Measurements from ENCODE around the gene ETFB. TPM values are rescaled to one million over a fixed set of nuclear protein-coding genes. Genes with fewer than 3 reads are reported as not detected.

Gene ETFB
- total RNA-seq, 1 donor from 2014 or later = 65.0 TPM

DNA sequence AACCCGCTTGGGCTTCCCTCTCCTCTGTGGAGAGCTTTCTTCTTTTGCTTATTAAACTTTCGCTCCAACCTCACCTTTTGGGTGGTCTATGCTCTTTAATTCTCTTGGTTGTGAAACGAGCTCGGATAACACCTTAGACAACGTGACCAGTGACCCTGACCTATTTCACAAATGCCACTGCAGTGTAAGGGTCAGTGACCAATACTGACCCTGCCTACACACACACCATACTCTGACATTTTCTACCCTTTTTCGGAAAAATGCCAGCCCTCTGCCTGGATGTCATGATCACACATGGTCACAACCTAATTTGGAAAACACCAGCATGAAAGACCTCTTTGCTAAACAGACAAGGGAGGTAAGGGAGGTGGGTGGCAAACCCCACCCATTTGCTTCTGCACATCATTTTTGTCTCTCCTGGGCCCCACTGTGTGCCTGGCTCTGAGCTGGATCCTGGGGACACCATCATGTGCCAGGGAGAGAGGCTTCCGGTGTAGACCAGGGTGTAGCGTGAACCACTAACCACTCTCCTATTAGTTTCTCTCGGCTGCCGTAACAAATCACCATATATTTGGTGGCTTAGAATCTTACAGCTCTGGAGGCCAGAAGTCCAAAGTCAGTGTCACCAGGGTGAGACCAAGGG, 9.9 kb downstream of the ETFB start:
- no peak for DNase-seq (ENCODE audit: low spot score)
- no peak for ATAC-seq
- intact Hi-C loops (cut with DNase I) = no loop called here

- ATAC-seq (peak; percentile 75), DNase-seq (ENCODE audit: low spot score) (no peak)
- intact Hi-C loops (cut with DNase I) = no loop called here
These were observed 11.4 kb downstream of the ETFB start for GRCh38 chr19:51354742-51355148.

DNA sequence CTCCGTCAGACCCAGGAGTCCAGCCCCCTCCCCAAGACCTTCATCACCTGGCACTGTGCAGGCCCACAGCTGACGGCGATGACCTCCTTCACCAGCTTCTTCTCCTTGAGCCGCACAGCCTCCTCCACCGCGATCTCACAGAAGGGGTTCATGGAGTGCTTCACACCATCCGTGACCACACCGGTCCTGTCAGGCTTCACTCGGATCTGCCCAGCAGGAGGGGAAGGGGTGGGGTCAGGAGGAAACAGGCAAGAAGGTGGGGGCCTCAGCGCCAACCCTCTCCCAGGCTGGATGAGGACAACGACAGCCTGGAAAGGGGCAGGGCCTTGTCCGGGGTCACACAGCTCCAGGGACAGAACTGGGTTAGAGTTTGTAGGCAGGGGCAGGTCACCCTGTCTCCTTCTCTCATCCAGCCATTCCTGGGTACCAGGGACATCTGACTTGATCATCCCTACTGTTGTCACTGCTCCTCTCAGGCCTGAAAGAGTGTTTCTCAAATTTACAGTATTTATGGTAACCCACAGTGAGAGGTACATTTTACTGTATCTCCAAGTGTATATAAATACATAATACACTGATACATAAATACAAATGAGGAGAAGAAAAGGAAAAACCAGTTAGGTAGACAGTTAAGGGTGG, 12.0 kb downstream of the ETFB start:
- peak; percentile 55 for ATAC-seq
- intact Hi-C loops (cut with DNase I) = no loop called here
- DNase-seq (ENCODE audit: low spot score) = no peak

DNA sequence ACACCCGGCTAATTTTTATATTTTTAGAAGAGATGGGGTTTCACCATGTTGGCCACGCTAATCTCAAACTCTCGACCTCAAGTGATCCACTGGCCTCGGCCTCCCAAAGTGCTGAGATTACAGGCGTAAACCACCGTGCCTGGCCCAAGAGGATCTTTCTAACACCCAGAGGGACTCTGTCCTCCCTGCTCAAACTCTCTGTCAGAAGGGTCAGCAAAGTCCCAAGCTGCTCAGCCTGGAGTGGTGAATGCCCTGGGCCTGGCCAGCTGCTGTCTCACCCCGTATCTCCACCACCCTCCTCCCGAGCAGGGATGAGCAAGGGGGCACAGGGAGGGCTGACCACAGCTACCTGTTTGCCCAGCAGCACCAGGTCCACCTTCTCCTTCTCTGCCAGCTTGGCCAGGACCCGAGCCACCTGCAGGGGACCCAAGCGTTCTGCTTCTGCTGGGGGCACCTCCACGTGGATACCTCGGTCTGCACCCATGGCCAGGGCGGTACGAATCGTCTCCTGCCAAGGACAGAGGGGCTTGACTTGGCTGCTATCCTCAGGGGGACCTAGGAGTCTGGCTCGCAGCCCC, 13.3 kb downstream of the ETFB start:
- DNase-seq (ENCODE audit: low spot score) (no peak), ATAC-seq (no peak)
- intact Hi-C loops (cut with DNase I) = no loop called here

DNA sequence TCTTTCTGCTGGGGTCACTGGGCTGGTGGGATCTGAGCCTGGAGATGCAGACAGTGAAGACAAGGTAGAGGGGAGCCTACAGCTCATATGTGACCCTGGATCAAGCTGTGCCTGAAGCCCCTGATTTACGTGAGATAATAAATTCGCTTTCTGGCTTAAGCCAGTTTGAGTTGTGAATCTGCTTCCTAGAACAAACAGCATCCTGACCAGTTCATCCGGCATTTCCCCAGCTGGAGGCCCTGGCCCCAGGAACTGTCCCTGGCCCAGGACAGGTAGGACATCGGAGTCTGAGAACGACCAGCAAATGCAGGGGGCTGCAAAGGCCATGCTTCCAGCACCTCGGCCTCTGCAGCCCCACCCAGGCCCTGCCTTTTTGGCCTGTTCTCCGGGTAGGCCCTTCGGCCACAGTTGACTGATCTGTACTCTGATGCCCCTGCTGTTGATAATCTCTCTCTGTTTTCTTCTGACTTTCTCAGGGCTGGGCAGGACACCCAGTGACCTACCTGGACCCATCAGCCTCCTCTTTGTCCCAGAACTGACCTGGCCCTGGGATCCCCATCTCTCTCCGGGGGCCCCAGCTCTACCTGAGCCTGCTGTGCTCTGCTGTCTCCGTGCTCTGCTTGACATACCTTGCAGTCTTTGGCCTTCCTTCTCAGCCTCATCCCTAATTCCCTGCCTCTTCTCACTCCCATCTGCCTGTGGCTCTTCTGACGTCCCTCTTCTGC, 14.8 kb downstream of the ETFB start:
- intact Hi-C loops (cut with DNase I) = no loop called here
- ATAC-seq = no peak
- DNase-seq (ENCODE audit: low spot score) = no peak

- DNase-seq (ENCODE audit: low spot score) (no peak), ATAC-seq (no peak)
- intact Hi-C loops (cut with DNase I) = loop anchor here (5.0 kb wide), 1 partner anchor 1055 kb away; no protein-coding TSS in a partner anchor
These were observed 18.8 kb downstream of the ETFB start for GRCh38 chr19:51347209-51347928.

DNA sequence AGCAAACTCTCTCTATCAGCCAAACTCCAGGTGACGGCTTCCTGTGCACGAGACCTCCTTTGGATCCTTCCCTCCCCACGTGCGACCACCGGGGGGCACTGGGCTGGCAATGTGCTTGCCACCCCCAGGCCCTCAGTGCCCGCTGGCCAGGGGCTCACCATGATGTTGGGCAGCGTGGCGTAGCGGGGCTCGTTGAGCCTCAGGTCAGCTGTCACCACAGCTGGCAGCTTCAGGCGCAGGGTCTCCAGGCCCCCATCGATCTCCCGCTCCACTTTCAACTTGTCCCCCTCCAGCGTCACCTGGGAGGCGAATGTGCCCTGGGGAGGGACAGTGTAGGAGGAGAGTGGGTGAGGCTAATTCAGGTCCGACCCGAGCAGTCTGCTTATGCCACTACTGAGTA, 19.4 kb downstream of the ETFB start:
- DNase-seq (ENCODE audit: low spot score) (no peak), ATAC-seq (no peak)
- intact Hi-C loops (cut with DNase I) = loop anchor here (5.0 kb wide), 1 partner anchor 1056 kb away; no protein-coding TSS in a partner anchor

- DNase-seq (ENCODE audit: low spot score) (no peak), ATAC-seq (no peak)
- intact Hi-C loops (cut with DNase I) = loop anchor here (5.0 kb wide), 1 partner anchor 1057 kb away; no protein-coding TSS in a partner anchor
These were observed 21.0 kb downstream of the ETFB start for GRCh38 chr19:51345076-51345620.

DNA sequence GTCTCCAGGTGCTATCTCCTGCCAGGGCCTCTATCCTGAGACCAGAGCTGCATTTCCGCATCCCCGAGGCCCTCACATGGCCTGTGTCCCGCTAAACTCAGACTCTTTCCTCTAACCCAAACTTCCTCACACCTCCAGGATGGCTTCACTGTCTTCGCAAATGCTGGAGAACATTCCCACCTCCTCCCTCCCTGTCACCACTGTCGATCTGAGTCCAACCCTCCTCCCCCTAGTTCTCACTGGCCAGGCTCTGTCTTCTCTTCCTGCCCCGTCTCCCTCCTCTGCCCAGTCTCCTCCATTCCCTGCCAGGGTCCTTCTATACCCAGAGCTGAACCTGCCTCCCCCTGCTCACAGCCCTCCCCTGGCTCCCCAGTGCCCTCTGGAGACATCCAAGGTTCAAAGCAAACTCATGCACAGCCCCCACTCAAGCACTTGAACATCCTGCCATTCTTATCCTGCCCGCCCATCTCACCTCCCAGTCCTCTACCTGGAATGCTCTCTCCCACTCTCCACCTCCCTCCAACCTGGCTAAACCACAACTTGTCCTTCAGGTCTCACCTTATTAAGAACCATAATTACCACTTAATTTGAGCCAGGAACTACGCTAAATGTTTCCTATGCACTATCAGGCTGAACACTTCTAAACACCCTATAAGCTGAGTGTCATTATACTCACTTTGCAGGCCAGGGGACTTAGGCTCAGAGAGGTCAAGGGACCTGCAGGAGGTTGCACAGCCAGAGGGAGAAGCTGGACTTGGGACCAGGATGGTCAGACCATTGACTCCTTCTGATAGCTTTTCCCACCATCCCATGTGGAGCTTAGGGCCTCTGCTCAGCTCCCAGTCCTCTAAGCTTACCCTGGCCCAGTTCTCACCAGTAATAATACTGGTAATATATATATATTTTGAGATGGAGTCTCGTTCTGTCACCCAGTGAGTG, 23.3 kb downstream of the ETFB start:
- ATAC-seq (no peak), DNase-seq (ENCODE audit: low spot score) (no peak)
- intact Hi-C loops (cut with DNase I) = no loop called here

GRCh38 chr19:51341976-51342580, 24.1 kb downstream of the ETFB start, which contains the start of gene VSIG10L:
VSIG10L (minus strand) TSS chr19:51342139; CDS start chr19:51342124, 15 bp downstream.
- ATAC-seq = no peak
- DNase-seq (ENCODE audit: low spot score) = no peak
- intact Hi-C loops (cut with DNase I) = no loop called here

DNA sequence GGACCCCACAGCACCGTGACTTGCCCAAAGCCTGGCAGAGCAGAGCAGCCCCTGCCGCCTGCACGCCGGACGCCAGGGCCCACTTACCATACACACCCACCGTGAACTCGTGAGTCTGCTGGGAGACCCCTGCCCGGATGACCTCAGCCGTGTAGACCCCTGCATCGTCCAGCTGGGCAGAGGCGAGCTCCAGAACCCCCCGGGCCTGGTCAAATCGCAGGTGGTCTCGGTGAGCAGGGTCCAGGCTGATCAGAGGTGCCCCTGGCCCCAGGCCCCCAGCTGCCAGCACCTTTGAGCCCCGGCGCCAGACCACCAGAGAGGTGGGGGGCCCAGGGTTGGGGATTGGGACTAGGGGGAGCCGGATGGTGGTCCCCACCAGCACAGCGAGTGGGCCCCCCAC, 25.1 kb downstream of the ETFB start:
- ATAC-seq (no peak), DNase-seq (ENCODE audit: low spot score) (no peak)
- intact Hi-C loops (cut with DNase I) = no loop called here

DNA sequence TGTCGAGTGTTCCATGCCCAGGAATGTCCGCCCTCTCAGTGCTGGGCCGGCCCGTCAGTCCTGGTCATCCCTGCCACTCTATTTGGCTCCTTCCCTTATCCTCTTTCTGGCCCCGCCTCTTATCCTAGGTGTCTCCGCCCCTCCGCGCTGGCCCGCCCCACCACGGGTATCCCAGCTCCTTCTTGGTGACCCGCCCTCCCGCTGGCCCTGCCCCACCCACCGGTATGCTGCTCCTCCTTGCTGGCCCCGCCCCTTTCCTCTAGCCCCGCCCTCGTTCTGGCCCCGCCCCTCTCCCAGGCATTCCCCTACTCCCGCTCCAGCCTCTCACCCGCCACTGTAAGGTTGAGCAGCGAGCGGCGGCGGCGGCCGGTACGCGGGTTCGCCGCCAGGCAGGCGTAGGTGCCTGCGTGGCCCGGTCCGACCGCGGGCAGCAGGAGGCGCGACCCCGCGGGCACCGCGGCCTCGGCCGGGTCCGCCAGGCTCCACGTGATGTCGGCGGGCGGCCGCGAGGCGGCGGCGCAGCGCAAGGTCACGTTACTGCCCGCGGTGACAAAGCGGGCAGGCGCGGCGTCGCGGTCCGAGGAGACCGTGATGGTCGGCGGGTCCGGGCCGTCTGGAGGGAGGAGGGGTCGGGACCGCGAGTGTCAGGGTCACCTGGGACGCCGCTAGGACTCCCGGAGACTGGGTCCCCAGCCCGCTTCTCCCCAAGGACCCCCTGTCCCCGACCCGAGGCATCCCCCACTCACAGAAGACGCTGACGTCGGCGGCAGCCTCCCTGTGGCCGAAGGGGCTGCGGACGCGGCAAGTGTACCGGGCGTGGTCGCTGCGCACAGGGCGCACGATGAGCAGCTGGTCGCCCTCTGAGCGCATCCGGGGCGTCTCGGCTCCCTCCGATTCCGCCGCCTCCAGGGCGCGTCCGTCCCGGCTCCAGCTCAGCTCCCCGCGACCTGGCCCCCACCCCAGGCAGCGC, 26.2 kb downstream of the ETFB start:
- peak; percentile 99 for DNase-seq (ENCODE audit: low spot score)
- intact Hi-C loops (cut with DNase I) = no loop called here
- peak; percentile 98 for ATAC-seq

GRCh38 chr19:51339313-51339686, 26.9 kb downstream of the ETFB start:
- ATAC-seq (peak; percentile 2), DNase-seq (ENCODE audit: low spot score) (no peak)
- intact Hi-C loops (cut with DNase I) = no loop called here

DNA sequence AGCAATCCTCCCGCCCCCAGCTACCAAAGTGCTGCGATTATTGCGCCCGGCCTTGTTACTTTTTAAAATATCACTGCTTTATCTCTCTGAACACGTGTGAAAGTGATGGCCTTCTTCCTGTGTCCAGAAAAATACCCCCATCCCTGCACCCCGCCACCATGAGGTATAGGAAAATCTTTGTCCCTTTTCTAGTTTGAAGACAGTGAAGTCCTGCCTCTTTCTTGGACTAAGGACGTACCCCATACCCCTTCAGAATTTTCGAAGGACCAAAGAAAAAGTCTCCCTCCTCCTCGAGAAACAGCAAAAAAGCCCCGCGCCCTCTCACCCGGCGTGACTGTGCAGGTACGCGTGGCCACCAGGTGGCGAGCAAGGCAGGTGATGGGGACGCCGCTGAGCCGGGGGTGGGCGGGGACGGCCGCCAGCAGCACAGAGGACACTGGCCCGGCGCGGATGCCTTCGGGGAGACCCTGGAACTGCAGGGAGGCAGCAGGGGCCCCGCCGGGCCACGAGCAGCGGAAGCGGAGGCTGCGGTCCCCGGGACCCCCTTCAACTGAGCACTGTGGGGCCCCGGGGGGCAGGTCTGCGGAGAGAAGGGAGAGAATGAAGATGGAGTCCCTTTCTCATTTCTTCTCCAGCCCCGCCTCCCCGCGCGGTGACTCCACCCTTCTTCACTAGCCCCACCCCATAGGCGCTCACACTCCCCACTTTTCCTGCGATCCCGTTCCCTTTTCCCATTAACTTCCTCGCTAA, 27.4 kb downstream of the ETFB start:
- intact Hi-C loops (cut with DNase I) = no loop called here
- ATAC-seq = peak; percentile 86

DNA sequence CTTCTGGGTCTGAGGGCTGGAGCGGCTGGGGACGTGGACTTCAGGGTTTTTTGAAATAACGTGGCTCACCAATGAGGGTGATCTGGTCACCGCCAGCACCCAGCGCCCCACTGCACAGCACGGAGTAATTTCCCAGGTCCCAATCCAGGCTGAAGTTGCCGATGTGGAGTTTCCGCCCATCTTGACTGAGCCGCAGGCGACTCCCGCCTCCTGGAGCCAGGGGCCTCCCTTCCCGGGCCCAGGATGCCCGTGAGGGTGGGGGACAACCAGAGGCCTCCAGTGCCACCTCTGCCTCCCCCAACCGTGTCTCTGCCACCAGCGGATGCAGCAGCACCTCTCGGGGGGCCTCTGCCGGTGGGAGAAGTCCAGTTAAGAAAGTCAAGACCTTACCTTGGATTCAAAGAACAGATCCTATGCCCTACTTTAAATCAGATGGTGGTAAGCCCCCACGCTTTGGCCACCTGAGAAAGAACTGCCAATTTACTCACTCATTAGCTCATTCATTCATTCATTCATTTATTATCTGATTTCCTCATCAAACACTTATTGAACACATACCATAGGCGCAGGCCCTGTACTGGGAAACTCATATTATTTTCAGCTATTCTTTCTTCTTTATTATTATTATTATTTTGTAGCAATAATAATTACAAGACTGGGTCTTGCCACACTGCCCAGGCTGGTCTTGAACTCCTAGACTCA, 28.2 kb downstream of the ETFB start:
- intact Hi-C loops (cut with DNase I) = no loop called here
- DNase-seq (ENCODE audit: low spot score) (no peak), ATAC-seq (no peak)

More for the DNA sequence above, 27.4 kb downstream of the ETFB start:
- DNase-seq (ENCODE audit: low spot score) = peak; percentile 89

Measured in sciatic nerve (tissue), 2 donors.